ENCODE results near the gene NOL4L. TPM values are rescaled to one million over a fixed set of nuclear protein-coding genes. Genes with fewer than 3 reads are reported as not detected.
"Not testable (repeated sequence)": the region's sequence is repeated elsewhere in the genome, so short reads cannot be mapped to it uniquely, and the experiment has no call there.

The NOL4L gene
- total RNA-seq, 1 donor from 2014 or later = 11.9 TPM

- Mint-ChIP-seq H3K9me3 (no peaks in the 10 kb centered on the region), H3K27ac (no peak overlapping the region), H3K36me3 (no peaks in the 10 kb centered on the region), H3K4me3 (no peak overlapping the region), H3K4me1 (no peaks in the 10 kb centered on the region), H3K27me3 (ENCODE audit: insufficient read depth, low read depth) (peaks cover 18% of the 10 kb centered on the region)
- H3K36me3 ChIP-seq = no peaks in the 10 kb centered on the region
- H4K20me1 ChIP-seq (ENCODE audit: low read depth) = no peaks in the 10 kb centered on the region
- no peaks in the 10 kb centered on the region for H3K27me3 ChIP-seq
- H2AFZ ChIP-seq (replicated peaks) = no peak overlapping the region
- DNase-seq (ENCODE audit: low spot score) = no peak
- no peaks in the 10 kb centered on the region for H3K4me1 ChIP-seq
- H3K27ac ChIP-seq = no peak overlapping the region
- H3K4me2 ChIP-seq = no peak overlapping the region
- no peaks in the 10 kb centered on the region for H3K79me2 ChIP-seq (ENCODE audit: low read depth)
- H3F3A ChIP-seq (ENCODE audit: low read depth) = no peaks in the 10 kb centered on the region
- TF ChIP-seq EZH2phosphoT487 (IDR thresholded peaks at IDR 0.05) (no peak), EZH2 (IDR thresholded peaks at IDR 0.05) (no peak)
- H3K4me3 ChIP-seq = no peak overlapping the region
- no peaks in the 10 kb centered on the region for H3K9me3 ChIP-seq (ENCODE audit: low read depth)
- H3K9ac ChIP-seq = no peak overlapping the region
Observed at GRCh38 chr20:32596681-32597252, 11.6 kb upstream of the NOL4L start.

- H3F3A ChIP-seq (ENCODE audit: low read depth) = no peaks in the 10 kb centered on the region
- H4K20me1 ChIP-seq (ENCODE audit: low read depth) = no peaks in the 10 kb centered on the region
- Mint-ChIP-seq H3K9me3 (no peaks in the 10 kb centered on the region), H3K36me3 (no peaks in the 10 kb centered on the region), H3K27me3 (ENCODE audit: insufficient read depth, low read depth) (peaks cover 16% of the 10 kb centered on the region), H3K4me1 (no peaks in the 10 kb centered on the region), H3K27ac (no peak overlapping the region), H3K4me3 (no peak overlapping the region)
- H3K27ac ChIP-seq = no peak overlapping the region
- H2AFZ ChIP-seq (replicated peaks) = no peak overlapping the region
- H3K9me3 ChIP-seq (ENCODE audit: low read depth) = no peaks in the 10 kb centered on the region
- no peaks in the 10 kb centered on the region for H3K27me3 ChIP-seq
- no peaks in the 10 kb centered on the region for H3K4me1 ChIP-seq
- H3K36me3 ChIP-seq = no peaks in the 10 kb centered on the region
- H3K4me3 ChIP-seq = no peak overlapping the region
- no peak overlapping the region for H3K9ac ChIP-seq
- no peaks in the 10 kb centered on the region for H3K79me2 ChIP-seq (ENCODE audit: low read depth)
- H3K4me2 ChIP-seq = no peak overlapping the region
- no peak for DNase-seq (ENCODE audit: low spot score)
- TF ChIP-seq EZH2 (IDR thresholded peaks at IDR 0.05) (no peak), CTCF (IDR thresholded peaks at IDR 0.05) (no peak), EZH2phosphoT487 (IDR thresholded peaks at IDR 0.05) (no peak)
Observed at GRCh38 chr20:32595143-32595542, 10.0 kb upstream of the NOL4L start.

GRCh38 chr20:32594669-32595068 is 9.5 kb upstream of the NOL4L start:
- not testable (repeated sequence) for H3K9me3 Mint-ChIP-seq; H3K4me1 Mint-ChIP-seq; H3F3A ChIP-seq (ENCODE audit: low read depth); H3K4me3 Mint-ChIP-seq; H3K9ac ChIP-seq; H3K79me2 ChIP-seq (ENCODE audit: low read depth); H3K36me3 Mint-ChIP-seq; H2AFZ ChIP-seq (replicated peaks); H3K27ac Mint-ChIP-seq; H3K4me2 ChIP-seq; H4K20me1 ChIP-seq (ENCODE audit: low read depth); H3K4me1 ChIP-seq; H3K27me3 ChIP-seq; H3K9me3 ChIP-seq (ENCODE audit: low read depth); H3K27ac ChIP-seq; H3K4me3 ChIP-seq; H3K36me3 ChIP-seq; DNase-seq (ENCODE audit: low spot score)
- H3K27me3 Mint-ChIP-seq (ENCODE audit: insufficient read depth, low read depth) = peaks cover 16% of the 10 kb centered on the region

GRCh38 chr20:32594204-32594603 is 9.1 kb upstream of the NOL4L start:
- H3K36me3 Mint-ChIP-seq = no peaks in the 10 kb centered on the region
- Histone ChIP-seq H3K4me2 (no peak overlapping the region), H3F3A (ENCODE audit: low read depth) (no peaks in the 10 kb centered on the region), H2AFZ (replicated peaks) (no peak overlapping the region), H4K20me1 (ENCODE audit: low read depth) (no peaks in the 10 kb centered on the region), H3K4me1 (no peaks in the 10 kb centered on the region), H3K9me3 (ENCODE audit: low read depth) (no peaks in the 10 kb centered on the region), H3K27ac (no peak overlapping the region), H3K4me3 (no peak overlapping the region), H3K27me3 (peaks cover under 1% of the 10 kb centered on the region), H3K36me3 (no peaks in the 10 kb centered on the region), H3K79me2 (ENCODE audit: low read depth) (no peaks in the 10 kb centered on the region), H3K9ac (no peak overlapping the region)
- H3K4me3 Mint-ChIP-seq = no peak overlapping the region
- H3K9me3 Mint-ChIP-seq = no peaks in the 10 kb centered on the region
- no peaks in the 10 kb centered on the region for H3K4me1 Mint-ChIP-seq
- TF ChIP-seq EZH2phosphoT487 (IDR thresholded peaks at IDR 0.05) = no peak
- TF ChIP-seq CTCF (IDR thresholded peaks at IDR 0.05) = no peak
- TF ChIP-seq EZH2 (IDR thresholded peaks at IDR 0.05) = no peak
- no peak for DNase-seq (ENCODE audit: low spot score)
- H3K27me3 Mint-ChIP-seq (ENCODE audit: insufficient read depth, low read depth) = peaks cover 16% of the 10 kb centered on the region
- H3K27ac Mint-ChIP-seq = no peak overlapping the region

- H3K27ac Mint-ChIP-seq; H4K20me1 ChIP-seq (ENCODE audit: low read depth); H3K4me1 ChIP-seq; H3K9ac ChIP-seq; H3K36me3 Mint-ChIP-seq; H3K27ac ChIP-seq; H3K4me1 Mint-ChIP-seq; H3F3A ChIP-seq (ENCODE audit: low read depth); H3K9me3 Mint-ChIP-seq; DNase-seq (ENCODE audit: low spot score); H3K4me3 ChIP-seq; H2AFZ ChIP-seq (replicated peaks); H3K4me3 Mint-ChIP-seq; H3K9me3 ChIP-seq (ENCODE audit: low read depth); H3K4me2 ChIP-seq; H3K36me3 ChIP-seq; H3K79me2 ChIP-seq (ENCODE audit: low read depth): not testable (repeated sequence)
- H3K27me3 Mint-ChIP-seq (ENCODE audit: insufficient read depth, low read depth) = peaks cover 18% of the 10 kb centered on the region
- peaks cover 17% of the 10 kb centered on the region for H3K27me3 ChIP-seq
Observed at GRCh38 chr20:32592616-32593015, 7.5 kb upstream of the NOL4L start.

All from neural progenitor cell (in vitro differentiated cells).